Measurements from ENCODE around the gene MDP1.
A peak's percentile ranks its signal among the peaks of the same experiment; 100 is the strongest.

Gene MDP1

DNA sequence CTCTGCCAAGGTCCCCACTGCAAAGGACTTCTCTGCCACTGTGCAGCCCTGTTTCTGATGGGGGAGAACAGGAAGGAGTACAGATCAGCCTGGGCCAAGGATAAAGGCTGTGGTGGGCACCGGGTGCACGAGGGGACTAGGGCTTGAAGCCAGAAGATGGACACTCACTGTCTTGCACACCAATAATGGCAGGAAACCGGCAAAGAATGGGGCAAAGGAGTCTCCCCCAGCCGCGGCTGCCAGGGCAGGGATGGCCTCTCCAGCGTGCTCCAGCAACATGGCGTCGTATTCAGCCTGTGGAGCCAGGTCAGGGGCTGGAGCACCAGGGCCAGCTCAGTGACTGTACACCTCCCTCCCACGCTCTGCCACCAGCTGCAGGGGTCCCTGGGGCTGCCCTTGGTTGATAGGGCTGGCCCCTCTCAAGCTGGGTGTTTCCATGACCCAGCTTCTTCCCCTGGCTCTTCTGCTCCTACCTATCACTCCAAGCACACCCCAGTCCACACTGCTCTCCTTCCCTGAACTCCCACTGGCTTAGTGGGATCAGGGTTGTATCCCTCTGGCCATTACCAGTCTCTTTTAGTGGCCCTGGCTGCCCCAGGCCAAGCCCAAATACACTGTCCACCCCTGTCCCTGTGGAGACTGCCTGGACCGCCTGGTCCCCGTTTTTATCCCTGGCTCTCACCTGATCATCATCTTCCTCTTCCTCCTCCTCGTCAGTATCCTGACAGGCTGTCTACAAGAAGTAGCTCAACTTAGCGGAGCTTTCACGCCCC, 33.6 kb downstream of the MDP1 start:
- DNase-seq (ENCODE audit: low read depth in 3 of 3, low spot score in 1 of 3), result no peak

DNA sequence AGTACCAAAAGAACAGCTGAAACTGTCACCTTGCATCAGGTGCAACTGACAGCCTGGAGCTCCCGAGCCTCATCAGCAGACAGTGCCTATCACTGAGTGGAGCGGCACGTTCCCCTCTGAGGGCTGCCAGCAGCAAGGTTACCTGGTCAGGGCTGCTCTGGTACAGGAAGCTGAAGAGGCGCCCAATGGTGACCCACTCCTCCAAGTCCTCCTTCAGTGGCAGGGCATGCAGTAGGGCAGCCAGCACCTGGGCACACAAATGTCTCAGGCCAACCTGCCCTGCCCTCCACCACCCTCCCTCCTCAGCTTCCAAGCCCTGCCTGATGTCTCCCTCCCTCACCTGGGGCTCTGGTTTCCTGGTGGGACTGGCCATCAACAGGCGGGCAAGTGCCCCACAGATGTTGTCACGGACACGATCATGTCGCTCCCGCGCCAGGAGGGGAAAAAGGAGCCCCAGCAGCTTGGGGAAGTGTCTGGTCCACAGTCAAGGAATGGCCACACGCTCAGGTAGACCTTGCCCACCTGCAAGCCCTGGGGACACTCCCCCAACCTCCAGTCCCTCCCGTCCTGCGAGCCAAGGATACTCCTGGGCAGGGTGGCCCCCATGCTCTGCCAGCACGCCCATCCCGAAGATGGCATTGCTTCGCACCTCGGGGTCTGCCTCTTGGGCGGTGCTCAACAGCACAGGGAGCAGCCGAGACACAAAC, 34.3 kb downstream of the MDP1 start:
- no peak for DNase-seq (ENCODE audit: low read depth in 3 of 3, low spot score in 1 of 3)

DNA sequence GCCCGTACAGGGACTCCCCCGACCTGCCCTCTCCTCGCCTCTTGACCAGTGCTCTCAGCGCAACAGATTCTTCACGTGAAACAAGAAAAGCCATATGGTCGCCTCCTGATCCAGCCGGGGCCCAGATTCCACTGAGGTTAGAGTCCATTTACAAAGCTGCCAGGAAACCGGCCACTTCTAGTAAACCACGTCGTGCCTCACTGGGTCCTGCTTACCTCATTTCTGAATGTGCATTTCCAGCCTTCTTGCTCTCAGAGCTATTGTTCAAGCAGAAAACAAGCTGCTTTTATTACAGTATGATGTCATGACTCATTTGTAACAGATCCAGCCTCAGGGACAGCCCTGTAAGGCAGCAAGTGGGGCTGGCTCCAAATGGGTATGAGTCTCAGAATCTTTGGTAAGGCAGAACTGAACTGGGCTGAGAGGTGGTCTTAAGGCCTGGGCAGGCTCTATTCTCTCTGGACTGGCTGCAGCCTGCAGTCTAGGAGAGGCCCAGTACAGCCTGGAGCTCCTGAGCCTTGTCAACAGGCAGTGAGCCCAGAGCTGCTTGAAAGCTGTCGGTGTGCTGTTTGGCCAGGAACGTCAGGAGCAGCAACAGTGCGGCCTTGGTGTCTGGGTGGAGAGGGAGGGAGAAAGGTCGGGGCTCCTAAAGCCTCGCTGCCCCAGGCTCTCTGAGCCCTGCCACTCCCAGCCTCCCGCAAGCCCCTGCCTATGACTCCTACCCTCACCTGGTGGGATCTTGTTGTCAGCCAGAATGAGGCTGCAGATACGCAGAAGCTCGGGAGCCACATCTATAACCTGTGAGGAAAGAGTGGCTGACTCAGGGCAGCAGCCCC, 35.7 kb downstream of the MDP1 start:
- DNase-seq (ENCODE audit: low read depth in 3 of 3, low spot score in 1 of 3), result no peak

DNA sequence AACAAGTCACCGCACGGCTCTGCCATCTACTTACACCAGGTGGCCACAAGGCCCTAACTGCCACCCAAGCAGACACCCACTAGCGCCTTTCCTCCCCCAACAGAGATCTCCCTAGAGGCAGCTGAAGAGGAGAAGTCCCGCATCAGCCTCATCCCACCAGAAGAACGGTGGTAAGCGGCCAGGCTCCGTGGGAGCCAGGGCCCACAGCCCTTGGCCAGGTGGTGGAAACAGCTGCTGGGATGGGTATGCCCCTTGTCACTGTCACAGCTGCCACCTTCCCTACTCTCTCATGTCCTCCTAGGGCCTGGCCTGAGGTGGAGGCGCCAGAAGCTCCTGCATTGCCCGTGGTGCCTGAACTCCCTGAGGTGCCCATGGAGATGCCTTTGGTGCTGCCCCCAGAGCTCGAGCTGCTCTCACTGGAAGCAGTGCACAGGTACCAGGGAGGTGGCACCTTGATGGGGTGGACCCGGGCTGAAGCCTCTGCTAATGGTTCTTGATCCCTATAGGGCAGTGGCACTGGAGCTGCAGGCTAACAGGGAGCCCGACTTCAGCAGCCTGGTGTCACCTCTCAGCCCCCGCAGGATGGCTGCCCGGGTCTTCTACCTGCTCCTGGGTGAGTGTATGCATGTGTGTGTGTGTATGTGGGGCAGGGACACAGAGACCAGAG, 36.4 kb downstream of the MDP1 start:
- no peak for DNase-seq (ENCODE audit: low read depth in 3 of 3, low spot score in 1 of 3)

DNA sequence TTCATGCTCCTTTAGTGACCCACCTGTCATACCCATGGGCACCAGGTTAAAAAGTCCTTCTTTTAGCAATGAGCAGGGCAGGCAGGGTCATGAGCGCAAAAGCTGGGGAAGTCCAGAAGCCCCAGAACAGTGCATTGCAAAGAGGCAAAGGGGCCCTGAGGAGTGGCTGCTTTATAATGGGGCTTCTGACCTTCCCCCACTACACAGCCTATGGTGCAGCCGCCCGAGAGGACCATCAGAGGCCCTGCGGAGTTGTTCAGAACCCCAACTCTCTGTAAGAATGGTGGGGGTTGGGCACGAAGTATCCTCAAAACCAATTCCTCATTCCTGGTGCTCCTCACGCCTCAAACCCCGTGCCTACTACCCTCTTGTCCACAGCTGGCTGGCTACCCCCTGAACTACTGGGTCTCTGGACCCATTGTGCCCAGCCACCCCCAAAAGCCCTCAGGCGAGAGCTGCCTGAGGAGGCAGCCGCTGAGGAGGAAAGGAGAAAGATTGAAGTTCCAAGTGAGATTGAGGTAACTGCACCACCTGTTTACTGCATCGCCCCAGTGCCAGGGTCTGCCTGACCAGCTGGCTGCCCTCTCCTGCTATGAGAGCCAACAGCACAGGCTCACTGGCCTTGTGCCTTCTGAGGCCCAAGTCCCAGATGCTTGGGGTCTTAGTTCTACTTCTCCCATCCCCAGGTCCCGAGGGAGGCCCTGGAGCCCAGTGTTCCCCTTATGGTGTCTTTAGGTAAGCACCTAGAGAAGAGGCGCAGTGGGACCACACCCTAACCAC, 37.3 kb downstream of the MDP1 start:
- no peak for DNase-seq (ENCODE audit: low read depth in 3 of 3, low spot score in 1 of 3)

DNA sequence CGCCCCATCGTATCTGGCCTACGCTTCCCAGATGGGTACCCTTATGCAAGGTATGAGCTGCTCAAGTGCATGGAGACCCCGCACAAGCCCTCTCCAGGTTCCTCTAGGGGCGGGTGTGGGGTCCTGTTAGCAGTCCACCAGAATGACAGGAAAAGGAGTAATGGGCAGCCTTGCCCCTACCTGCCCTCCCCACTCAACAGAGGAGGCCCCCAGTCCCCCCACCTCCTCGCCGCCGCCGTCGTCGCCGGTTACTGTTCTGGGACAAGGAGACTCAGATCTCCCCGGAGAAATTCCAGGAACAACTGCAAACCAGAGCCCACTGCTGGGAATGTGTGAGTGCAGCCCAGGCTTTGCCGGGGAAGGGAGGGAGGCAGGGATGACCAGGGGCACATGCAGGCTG, 38.0 kb downstream of the MDP1 start:
- DNase-seq (ENCODE audit: low read depth in 3 of 3, low spot score in 1 of 3), result no peak

DNA sequence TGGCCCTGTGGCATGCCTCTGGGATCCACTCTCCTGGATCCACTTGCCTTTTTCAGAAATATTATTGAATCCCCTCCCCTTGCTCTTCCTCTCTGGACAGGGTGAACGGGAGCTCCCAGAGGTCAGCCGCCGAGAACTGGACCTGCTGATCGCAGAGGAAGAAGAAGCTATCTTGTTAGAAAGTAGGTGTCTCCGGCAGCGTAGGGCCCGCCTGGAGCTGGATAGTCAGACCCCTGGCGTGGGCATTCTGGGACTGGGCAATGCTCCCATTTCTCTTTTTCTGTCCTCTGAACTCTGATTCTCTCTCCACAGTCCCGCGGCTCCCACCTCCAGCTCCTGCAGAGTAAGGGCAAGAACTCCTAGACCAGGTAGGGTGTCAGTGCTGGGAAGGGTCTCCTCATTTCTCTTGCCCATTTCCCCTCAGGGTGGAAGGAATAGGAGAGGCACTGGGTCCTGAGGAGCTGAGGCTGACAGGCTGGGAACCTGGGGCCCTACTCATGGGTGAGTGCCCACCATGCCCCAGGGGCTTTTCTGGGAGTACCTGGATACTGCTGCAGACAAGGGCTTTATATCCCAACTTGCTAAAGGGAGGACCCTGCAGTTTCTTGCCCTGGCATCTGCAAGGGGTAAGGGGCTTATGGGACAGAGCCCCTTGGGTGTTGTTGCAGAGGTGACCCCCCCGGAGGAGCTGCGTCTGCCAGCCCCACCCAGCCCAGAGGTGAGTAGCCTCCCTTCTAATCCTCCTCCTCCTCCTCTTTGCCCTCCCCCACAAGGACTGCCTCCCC, 38.6 kb downstream of the MDP1 start:
- no peak for DNase-seq (ENCODE audit: low read depth in 3 of 3, low spot score in 1 of 3)

DNA sequence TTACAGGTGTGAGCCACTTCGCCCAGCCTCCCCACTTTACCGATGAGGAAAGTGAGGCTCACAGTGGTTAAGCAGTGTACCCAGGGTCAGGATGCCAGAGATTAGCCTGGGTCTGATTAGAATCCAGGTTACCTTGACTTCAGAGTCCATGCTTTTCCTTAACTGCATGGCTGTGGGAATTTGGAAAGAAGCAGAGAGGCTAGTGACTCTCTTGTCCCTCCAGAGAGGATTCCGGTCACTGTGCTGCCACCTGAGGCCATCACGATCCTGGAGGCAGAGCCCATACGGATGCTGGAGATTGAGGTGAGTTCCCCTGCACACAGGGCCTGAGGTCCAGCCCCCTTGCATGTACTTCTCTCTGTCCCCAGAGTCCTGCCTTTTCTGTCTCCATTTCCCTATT, 39.3 kb downstream of the MDP1 start:
- no peak for DNase-seq (ENCODE audit: low read depth in 3 of 3, low spot score in 1 of 3)

DNA sequence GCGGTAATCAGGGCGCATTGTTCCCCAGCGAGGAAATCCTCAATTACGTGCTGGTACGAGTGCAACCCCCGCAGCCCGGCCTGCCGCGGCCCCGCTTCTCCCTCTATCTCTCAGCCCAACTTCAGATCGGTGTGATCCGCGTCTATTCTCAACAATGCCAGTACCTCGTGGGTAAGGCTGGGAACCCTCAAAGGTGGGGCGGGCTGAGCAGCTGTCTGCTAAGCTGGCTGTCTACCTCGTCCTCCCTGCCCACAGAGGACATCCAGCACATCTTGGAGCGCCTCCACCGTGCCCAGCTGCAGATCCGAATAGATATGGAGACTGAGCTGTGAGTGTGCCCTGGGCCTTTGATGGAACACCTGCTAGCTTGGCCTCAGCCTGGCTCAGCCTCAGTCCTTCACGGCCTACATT, 43.0 kb downstream of the MDP1 start:
- DNase-seq (ENCODE audit: low read depth in 3 of 3, low spot score in 1 of 3), result no peak

DNA sequence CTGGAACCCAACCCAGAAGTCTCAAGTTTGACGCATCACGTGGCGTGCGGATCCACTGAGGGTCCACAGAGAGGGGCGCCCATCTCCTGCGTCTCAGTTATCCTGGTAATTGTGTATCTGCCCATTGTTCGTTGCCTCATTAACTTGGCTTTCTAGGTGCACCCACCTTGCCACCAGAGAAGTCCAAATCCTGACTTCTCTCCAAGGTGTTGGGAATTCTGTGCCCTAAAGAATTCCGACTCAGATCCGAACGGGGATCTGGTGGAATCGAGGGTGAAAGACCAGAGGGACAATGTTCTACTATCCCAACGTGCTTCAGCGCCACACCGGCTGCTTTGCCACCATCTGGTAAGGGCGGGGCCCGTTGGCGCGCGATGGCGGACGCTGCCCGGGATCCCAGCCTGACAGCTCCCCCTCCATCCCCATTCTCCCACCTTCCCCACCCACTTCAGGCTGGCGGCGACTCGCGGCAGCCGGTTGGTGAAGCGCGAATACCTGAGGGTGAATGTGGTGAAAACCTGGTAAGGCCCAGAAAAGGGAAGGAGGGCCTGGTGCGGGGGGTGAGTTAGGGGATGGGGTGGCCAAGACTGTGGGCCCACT, 43.5 kb downstream of the MDP1 start:
- DNase-seq (ENCODE audit: low read depth in 3 of 3, low spot score in 1 of 3), result no peak

DNA sequence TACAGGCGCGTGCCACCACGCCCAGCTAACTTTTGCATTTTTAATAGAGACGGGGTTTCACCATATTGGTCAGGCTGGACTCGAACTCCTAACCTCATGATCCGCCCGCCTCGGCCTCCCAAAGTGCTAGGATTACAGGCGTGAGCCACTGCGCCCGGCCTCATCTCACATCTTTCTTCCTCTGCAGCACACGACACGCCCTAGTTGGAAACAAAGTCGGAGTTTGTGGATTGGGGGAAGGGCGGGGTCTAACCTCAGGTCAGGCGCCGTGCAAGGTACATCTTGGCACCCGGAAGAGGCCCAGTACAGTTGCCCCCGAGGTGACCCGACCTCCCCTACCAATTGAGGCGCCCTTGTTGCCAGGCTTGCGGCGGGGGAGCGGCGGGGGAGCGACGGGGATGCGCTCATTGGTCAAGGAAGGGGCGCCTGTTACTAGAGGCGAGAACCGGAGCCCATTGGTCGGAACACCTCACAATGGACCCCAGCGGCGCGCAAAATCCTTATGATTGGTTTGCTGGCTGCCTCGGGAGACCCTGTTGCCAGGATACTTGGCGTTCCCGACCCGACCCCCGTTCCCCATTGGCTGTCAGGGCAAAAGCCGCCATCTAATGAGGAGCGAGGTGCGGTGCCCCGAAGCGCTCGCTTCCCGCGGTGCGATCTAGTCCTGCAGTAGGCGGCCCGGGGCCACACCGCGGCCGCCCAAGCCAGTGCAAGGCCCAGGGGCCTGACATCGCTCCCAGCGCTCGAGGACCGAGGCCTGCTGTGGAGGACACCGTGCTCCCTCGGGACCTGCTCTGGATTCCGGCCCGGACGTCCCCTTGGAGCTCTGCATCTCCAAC, 44.2 kb downstream of the MDP1 start, which contains the start of gene REC8:
TSS of gene REC8 (plus strand) at position 659 of the 839 bp plus-strand sequence. CDS start 473 bp downstream, outside the sequence.
- DNase-seq (ENCODE audit: low read depth in 3 of 3, low spot score in 1 of 3), result peak; percentile 29 to 41 (median 31)

DNA sequence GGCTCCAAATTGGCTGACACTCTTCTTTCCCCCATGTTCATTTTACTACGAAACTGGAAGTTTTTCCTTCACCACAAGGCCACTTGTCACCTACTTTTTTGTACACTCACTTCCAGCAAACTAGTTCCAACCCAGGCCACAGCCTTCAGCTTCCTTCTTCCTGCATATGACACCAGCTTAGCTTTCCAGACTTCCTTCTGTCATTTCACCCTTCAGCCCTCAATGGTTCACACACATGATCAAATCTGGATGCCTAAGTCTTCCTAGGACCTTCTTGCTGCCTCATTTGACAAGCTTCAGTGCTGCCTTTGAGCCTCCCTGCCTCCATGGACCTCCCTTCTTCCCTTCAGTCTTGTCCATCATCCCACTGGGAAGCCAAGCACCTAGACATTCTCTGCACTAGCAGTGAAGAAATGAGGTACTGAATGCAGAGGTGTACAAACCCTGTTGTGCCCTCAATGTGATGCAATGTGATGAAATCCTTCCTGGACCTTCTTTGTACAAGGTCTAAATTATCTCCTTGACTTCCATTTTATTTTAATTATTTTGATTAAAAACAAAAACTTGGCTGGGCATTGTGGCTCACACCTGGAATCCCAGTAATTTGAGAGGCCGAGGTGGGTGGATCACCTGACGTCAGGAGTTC, 48.3 kb downstream of the MDP1 start:
- no peak for DNase-seq (ENCODE audit: low read depth in 3 of 3, low spot score in 1 of 3)

DNA sequence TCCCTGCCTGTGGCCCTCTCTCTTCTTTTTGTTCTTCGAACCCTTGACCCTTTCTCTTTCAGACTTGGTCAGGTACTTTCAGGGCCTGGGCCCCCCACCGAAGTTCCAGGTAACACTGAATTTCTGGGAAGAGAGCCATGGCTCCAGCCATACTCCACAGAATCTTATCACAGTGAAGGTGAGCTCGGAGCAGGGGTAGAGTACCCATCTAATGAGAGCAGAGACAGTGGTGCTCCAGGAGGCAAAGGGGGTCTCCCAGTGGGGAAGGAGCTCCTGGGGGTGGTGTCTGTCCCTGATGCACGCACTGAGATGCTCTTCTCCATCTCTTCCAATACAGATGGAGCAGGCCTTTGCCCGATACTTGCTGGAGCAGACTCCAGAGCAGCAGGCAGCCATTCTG, 50.1 kb downstream of the MDP1 start:
- no peak for DNase-seq (ENCODE audit: low read depth in 3 of 3, low spot score in 1 of 3)

DNA sequence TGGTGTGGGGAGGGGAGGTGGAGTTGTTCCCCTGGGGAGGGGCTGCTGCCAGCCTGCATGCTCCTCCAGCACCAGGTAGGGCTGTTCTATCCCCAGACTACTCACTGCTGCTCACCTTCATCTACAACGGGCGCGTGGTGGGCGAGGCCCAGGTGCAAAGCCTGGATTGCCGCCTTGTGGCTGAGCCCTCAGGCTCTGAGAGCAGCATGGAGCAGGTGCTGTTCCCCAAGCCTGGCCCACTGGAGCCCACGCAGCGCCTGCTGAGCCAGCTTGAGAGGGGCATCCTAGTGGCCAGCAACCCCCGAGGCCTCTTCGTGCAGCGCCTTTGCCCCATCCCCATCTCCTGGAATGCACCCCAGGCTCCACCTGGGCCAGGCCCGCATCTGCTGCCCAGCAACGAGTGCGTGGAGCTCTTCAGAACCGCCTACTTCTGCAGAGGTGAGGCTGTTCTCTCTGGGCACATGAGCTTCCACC, 51.3 kb downstream of the MDP1 start:
- DNase-seq (ENCODE audit: low read depth in 3 of 3, low spot score in 1 of 3), result no peak
